Prostate gland (tissue), 2 donors: ENCODE measurements around the gene PITPNC1.

Experiments used
- CTCF ChIP-seq, 4 experiments: fragments of 200-600 bp in 2 of 4; fragments of 450-650 bp in 2 of 4; sonication (generic) in 2 of 4; IDR thresholded peaks; 1 replicate in 3 of 4; 2 replicates in 1 of 4; pipeline ENCODE4 v1.5.1; 2016 to 2019; ENCODE audit warnings: antibody characterized with exemption in 4 of 4, mild to moderate bottlenecking in 2 of 4, moderate library complexity in 2 of 4
- POLR2AphosphoS5 ChIP-seq: sonication (generic); formaldehyde crosslinking; IDR thresholded peaks from one replicate; pipeline ENCODE4 v1.6.1; 2017; ENCODE audit warnings: antibody characterized with exemption

DNA sequence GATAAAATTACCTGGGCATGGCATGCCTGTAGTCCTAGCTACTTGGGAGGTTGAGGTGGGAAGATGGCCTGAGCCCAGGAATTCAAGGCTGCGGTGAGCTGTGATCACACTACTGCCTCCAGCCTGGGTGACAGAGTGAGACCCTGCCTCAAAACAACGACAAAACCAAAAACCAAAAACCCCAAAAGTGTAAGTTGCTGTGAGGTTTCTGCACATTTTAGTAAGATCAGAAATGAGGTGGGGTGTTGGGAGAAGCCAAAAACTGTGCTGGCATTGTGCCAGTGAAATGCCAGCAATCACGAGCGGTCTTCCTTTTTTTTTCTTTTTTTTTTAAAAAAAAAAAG is 114.6 kb downstream of the PITPNC1 start:
- TF ChIP-seq CTCF (IDR thresholded peaks at IDR 0.05) (no peak), POLR2AphosphoS5 (no peak)
